ENCODE results near the gene UBAC2.

Gene UBAC2

DNA sequence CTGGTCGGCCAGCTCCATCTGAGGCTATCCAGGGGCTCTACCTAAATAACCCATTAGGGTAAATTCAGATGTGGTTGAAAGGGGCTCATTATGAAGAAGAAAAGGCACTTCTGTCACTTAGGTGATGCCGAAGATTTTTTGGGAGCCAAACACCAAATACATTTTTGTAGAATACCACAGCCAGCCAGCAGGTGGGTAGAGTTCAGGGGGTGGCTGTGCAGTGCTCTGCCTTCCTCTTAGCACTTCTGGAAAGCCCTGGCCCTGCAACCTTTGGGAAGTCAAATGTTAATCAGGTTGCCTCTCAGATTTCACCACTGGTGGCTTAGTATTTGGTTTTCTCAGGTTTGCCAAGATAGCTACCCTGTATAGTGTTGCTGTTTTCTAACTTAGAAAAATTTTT lies 76.1 kb downstream of the UBAC2 start:
- Histone ChIP-seq H3K4me3 (ENCODE audit: severe bottlenecking) (no peak overlapping the region), H3K4me1 (ENCODE audit: insufficient read depth, poor library complexity, severe bottlenecking) (no peaks in the 10 kb centered on the region), H3K36me3 (ENCODE audit: low read depth) (0 out of 2 replicates have a peak, but pooled peaks cover 3% of the 10 kb centered on the region), H3K27ac (ENCODE audit: poor library complexity, severe bottlenecking) (no peak overlapping the region), H3K9me3 (ENCODE audit: severe bottlenecking) (no peaks in the 10 kb centered on the region), H3K27me3 (ENCODE audit: insufficient read depth, poor library complexity, severe bottlenecking) (no peaks in the 10 kb centered on the region)
- ATAC-seq (ENCODE audit: low read depth) = no peak
- DNase-seq (ENCODE audit: low spot score) = no peak
- TF ChIP-seq, protein P1, sequence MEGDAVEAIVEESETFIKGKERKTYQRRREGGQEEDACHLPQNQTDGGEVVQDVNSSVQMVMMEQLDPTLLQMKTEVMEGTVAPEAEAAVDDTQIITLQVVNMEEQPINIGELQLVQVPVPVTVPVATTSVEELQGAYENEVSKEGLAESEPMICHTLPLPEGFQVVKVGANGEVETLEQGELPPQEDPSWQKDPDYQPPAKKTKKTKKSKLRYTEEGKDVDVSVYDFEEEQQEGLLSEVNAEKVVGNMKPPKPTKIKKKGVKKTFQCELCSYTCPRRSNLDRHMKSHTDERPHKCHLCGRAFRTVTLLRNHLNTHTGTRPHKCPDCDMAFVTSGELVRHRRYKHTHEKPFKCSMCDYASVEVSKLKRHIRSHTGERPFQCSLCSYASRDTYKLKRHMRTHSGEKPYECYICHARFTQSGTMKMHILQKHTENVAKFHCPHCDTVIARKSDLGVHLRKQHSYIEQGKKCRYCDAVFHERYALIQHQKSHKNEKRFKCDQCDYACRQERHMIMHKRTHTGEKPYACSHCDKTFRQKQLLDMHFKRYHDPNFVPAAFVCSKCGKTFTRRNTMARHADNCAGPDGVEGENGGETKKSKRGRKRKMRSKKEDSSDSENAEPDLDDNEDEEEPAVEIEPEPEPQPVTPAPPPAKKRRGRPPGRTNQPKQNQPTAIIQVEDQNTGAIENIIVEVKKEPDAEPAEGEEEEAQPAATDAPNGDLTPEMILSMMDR (IDR thresholded peaks at IDR 0.05; ENCODE audit: poor library complexity, severe bottlenecking) = no peak

DNA sequence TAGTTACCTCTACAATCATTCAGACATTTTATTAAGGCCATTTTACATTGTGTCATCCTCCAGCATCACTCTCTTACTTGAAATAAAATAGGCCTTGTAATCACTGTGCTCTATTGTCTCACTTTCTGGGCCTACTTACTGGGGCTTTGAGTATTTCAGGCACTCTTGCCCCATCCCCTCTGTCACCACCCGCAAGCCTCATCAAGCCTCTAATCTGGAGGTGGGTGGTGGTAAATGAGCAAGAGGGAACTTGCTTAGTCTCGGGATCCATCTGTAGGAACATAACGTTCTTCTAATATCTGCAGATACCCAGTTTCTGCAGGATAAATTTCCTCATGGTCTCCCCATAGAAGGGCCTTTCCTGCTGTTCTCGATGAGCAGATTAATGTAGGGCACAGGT lies 77.0 kb downstream of the UBAC2 start:
- DNase-seq (ENCODE audit: low spot score) (no peak), ATAC-seq (ENCODE audit: low read depth) (no peak)
- H3K27ac ChIP-seq (ENCODE audit: poor library complexity, severe bottlenecking) = no peak overlapping the region
- H3K4me1 ChIP-seq (ENCODE audit: insufficient read depth, poor library complexity, severe bottlenecking) = no peaks in the 10 kb centered on the region
- TF ChIP-seq, protein P1 (IDR thresholded peaks at IDR 0.05; ENCODE audit: poor library complexity, severe bottlenecking) = no peak
- no peak overlapping the region for H3K4me3 ChIP-seq (ENCODE audit: severe bottlenecking)
- H3K36me3 ChIP-seq (ENCODE audit: low read depth) = 0 out of 2 replicates have a peak, but pooled peaks cover 3% of the 10 kb centered on the region
- no peaks in the 10 kb centered on the region for H3K9me3 ChIP-seq (ENCODE audit: severe bottlenecking)
- no peaks in the 10 kb centered on the region for H3K27me3 ChIP-seq (ENCODE audit: insufficient read depth, poor library complexity, severe bottlenecking)

DNA sequence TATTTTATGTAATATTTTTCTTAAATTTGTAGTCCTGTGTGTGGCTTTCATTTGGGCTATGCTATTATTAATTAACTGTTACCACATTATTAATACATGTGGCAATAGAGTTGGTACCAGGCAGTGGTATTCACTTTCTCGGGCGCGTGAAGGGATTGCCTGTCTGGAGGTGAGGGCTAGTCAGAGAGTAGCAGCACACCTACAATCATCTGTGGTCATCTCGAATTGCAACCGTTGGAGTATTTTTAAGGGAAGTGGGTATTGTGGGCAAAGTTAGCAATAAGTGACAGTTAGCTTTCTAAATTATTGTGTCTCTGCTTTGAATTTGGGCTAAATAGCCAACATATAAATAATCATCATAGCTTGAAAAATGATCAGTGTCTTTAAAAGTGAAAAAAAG lies 77.5 kb downstream of the UBAC2 start:
- Histone ChIP-seq H3K36me3 (ENCODE audit: low read depth) (0 out of 2 replicates have a peak, but pooled peaks cover 3% of the 10 kb centered on the region), H3K9me3 (ENCODE audit: severe bottlenecking) (no peaks in the 10 kb centered on the region), H3K27ac (ENCODE audit: poor library complexity, severe bottlenecking) (no peak overlapping the region), H3K4me3 (ENCODE audit: severe bottlenecking) (no peak overlapping the region), H3K4me1 (ENCODE audit: insufficient read depth, poor library complexity, severe bottlenecking) (no peaks in the 10 kb centered on the region), H3K27me3 (ENCODE audit: insufficient read depth, poor library complexity, severe bottlenecking) (no peaks in the 10 kb centered on the region)
- ATAC-seq (ENCODE audit: low read depth) (no peak), DNase-seq (ENCODE audit: low spot score) (no peak)
- TF ChIP-seq, protein P1 (IDR thresholded peaks at IDR 0.05; ENCODE audit: poor library complexity, severe bottlenecking) = no peak

DNA sequence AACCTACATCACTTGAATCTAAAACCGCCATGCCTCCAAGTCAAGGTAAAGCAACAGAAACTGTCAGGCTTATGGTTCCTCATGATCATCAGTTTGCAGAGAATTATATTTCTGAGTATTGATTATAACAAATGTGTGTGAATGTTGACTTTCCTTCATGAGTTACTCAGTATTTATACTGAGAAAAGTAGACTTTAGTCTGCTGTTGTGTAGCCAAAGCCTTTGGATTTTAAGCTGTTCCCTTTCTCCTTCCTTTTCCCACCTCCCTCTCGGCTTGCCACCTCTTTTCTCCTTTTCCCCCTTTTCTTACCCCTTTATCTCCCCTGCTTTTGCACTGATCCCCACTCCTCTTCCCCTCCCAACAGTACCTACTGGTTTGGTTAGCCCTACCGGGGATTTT lies 78.2 kb downstream of the UBAC2 start:
- H3K27ac ChIP-seq (ENCODE audit: poor library complexity, severe bottlenecking) = no peak overlapping the region
- DNase-seq (ENCODE audit: low spot score) (no peak), ATAC-seq (ENCODE audit: low read depth) (no peak)
- no peaks in the 10 kb centered on the region for H3K9me3 ChIP-seq (ENCODE audit: severe bottlenecking)
- no peaks in the 10 kb centered on the region for H3K4me1 ChIP-seq (ENCODE audit: insufficient read depth, poor library complexity, severe bottlenecking)
- H3K4me3 ChIP-seq (ENCODE audit: severe bottlenecking) = no peak overlapping the region
- 0 out of 2 replicates have a peak, but pooled peaks cover 3% of the 10 kb centered on the region for H3K36me3 ChIP-seq (ENCODE audit: low read depth)
- H3K27me3 ChIP-seq (ENCODE audit: insufficient read depth, poor library complexity, severe bottlenecking) = no peaks in the 10 kb centered on the region
- TF ChIP-seq, protein P1 (IDR thresholded peaks at IDR 0.05; ENCODE audit: poor library complexity, severe bottlenecking) = no peak

DNA sequence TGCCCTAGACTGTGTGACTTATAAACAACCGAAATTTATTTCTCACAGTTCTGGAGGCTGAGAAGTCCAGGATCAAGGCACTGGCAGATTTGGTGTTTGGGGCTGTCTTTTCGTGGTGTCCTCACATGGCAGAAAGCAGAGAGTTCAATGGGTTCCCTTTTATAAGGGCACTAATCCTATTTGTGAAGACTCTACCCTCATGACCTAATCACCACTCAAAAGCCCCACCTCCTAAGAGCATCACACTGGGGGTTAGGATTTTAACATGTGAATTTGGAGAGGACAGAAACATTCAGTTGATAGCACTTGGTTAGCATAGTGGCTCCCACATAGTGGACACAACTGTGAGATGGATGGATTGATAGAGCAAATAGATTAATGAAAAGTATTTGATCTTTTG lies 79.0 kb downstream of the UBAC2 start:
- Histone ChIP-seq H3K4me1 (ENCODE audit: insufficient read depth, poor library complexity, severe bottlenecking) (no peaks in the 10 kb centered on the region), H3K27ac (ENCODE audit: poor library complexity, severe bottlenecking) (no peak overlapping the region), H3K9me3 (ENCODE audit: severe bottlenecking) (no peaks in the 10 kb centered on the region), H3K4me3 (ENCODE audit: severe bottlenecking) (no peak overlapping the region), H3K36me3 (ENCODE audit: low read depth) (0 out of 2 replicates have a peak, but pooled peaks cover 3% of the 10 kb centered on the region), H3K27me3 (ENCODE audit: insufficient read depth, poor library complexity, severe bottlenecking) (no peaks in the 10 kb centered on the region)
- ATAC-seq (ENCODE audit: low read depth) (no peak), DNase-seq (ENCODE audit: low spot score) (no peak)
- TF ChIP-seq, protein P1 (IDR thresholded peaks at IDR 0.05; ENCODE audit: poor library complexity, severe bottlenecking) = no peak
